Measurements from ENCODE around the gene LUZP1.
A peak's percentile ranks its signal among the peaks of the same experiment; 100 is the strongest.

LUZP1 gene

DNA sequence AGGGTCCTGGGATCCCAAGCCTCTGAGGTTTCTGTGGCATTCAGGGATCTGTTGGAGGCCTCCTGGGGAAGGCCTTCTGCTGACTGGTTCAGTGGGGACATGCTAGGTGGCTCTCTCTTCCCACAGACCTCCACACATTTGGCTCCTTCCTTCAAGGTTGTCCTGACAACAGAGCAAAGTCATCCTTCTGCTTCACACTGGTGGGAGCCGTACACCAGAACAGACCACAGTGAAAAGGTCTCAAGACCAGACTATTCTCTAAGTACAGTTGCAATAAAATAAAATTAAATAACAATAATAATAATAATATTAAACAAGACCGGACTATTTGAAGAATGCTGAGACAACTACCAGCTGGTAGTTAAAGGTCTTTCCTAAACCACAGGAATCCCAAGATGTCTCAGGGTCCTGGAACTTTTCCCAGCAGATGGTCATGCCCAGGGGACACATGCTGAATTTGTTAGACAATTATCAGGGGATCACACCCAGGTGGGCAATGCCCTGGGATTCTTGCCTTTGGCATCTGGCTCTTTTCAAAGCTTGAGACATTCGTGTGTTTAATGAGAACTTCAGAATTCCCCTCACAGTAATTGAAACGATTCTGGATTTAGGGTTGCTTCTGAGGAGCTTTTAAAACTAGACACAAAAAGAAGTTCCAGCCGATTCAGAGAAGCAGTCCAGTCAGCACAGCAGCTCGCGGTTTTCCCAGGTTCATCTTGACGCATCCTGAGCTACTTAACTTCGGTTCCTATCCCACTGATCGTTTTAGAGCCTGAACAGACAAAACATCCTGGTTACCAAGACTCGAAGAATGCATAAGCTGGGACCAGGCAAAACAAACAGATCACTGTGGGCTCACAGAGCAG, 25.7 kb upstream of the LUZP1 start:
- TF ChIP-seq TAF1 (IDR thresholded peaks at IDR 0.05; ENCODE audit: low read depth) (no peak), EGR1 (IDR thresholded peaks at IDR 0.05) (no peak), ZBTB7A (IDR thresholded peaks at IDR 0.05; ENCODE audit: low read depth) (no peak), EP300 (IDR thresholded peaks at IDR 0.05; ENCODE audit: borderline replicate concordance) (no peak), RAD21 (IDR thresholded peaks at IDR 0.05; ENCODE audit: low read depth) (no peak), CEBPB (IDR thresholded peaks at IDR 0.05) (no peak), CREB1 (IDR thresholded peaks at IDR 0.05; ENCODE audit: low read depth) (no peak), TCF12 (IDR thresholded peaks at IDR 0.05; ENCODE audit: low read depth) (no peak), NFIC (IDR thresholded peaks at IDR 0.05) (no peak), FOXM1 (IDR thresholded peaks at IDR 0.05; ENCODE audit: borderline replicate concordance, low read depth) (no peak)
- TF ChIP-seq, protein P1, sequence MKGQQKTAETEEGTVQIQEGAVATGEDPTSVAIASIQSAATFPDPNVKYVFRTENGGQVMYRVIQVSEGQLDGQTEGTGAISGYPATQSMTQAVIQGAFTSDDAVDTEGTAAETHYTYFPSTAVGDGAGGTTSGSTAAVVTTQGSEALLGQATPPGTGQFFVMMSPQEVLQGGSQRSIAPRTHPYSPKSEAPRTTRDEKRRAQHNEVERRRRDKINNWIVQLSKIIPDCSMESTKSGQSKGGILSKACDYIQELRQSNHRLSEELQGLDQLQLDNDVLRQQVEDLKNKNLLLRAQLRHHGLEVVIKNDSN (IDR thresholded peaks at IDR 0.05) = no peak
- TF ChIP-seq, protein P2, sequence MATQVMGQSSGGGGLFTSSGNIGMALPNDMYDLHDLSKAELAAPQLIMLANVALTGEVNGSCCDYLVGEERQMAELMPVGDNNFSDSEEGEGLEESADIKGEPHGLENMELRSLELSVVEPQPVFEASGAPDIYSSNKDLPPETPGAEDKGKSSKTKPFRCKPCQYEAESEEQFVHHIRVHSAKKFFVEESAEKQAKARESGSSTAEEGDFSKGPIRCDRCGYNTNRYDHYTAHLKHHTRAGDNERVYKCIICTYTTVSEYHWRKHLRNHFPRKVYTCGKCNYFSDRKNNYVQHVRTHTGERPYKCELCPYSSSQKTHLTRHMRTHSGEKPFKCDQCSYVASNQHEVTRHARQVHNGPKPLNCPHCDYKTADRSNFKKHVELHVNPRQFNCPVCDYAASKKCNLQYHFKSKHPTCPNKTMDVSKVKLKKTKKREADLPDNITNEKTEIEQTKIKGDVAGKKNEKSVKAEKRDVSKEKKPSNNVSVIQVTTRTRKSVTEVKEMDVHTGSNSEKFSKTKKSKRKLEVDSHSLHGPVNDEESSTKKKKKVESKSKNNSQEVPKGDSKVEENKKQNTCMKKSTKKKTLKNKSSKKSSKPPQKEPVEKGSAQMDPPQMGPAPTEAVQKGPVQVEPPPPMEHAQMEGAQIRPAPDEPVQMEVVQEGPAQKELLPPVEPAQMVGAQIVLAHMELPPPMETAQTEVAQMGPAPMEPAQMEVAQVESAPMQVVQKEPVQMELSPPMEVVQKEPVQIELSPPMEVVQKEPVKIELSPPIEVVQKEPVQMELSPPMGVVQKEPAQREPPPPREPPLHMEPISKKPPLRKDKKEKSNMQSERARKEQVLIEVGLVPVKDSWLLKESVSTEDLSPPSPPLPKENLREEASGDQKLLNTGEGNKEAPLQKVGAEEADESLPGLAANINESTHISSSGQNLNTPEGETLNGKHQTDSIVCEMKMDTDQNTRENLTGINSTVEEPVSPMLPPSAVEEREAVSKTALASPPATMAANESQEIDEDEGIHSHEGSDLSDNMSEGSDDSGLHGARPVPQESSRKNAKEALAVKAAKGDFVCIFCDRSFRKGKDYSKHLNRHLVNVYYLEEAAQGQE (IDR thresholded peaks at IDR 0.05; ENCODE audit: low read depth) = no peak
- TF ChIP-seq, protein P3, sequence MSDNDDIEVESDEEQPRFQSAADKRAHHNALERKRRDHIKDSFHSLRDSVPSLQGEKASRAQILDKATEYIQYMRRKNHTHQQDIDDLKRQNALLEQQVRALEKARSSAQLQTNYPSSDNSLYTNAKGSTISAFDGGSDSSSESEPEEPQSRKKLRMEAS (IDR thresholded peaks at IDR 0.05) = no peak

DNA sequence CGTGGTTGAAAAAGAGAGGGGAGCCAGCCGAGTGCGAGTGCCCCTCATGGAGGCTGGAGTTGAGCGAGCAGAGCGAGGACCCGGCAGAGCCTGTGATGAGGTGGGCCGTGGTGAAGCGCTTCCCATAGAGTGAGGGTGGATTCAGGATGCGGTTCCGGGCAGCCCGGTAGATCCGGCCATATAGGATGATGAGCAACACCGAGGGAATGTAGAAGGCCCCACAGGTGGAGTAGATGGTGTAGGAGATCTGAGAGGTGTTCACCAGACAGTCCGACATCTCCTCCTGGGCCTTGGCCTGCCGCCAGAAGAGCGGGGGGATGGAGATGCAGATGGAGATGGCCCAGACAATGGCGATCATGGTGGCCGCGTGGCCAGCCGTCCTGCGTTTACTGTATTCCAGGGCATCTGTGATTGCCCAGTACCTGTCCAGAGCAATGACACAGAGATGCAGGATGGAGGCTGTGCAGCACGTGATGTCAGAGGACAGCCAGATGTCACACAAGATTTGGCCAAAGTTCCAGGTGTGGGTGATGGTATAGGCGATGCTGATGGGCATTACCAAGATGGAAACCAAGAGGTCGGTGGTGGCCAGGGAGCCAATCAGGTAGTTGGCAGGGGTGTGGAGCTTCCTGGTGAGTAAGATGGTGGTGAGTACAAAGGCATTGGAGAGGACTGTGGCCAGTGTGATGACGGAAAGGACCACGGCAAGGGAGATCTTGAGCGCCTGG, 24.9 kb upstream of the LUZP1 start:
- no peak for TF ChIP-seq TCF12 (IDR thresholded peaks at IDR 0.05; ENCODE audit: low read depth)

DNA sequence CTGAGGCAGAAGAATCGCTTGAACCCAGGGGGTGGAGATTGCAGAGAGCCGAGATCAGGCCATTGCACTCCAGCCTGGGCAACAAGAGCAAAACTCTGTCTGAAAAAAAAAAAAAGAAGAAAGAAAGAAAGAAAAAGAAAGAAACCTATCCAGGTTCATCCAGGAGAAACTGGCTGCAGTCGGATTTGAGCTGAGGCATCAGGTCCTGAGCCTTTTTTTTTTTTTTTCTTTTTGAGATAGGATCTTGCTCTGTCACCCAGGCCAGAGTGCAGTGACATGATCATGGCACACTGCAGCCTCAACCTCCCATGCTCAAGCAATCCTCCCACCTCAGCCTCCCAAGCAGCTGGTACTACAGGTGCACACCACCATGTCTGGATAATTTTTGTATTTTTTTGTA, 22.5 kb upstream of the LUZP1 start:
- TF ChIP-seq CREB1 (IDR thresholded peaks at IDR 0.05; ENCODE audit: low read depth) (no peak), RAD21 (IDR thresholded peaks at IDR 0.05; ENCODE audit: low read depth) (no peak)

DNA sequence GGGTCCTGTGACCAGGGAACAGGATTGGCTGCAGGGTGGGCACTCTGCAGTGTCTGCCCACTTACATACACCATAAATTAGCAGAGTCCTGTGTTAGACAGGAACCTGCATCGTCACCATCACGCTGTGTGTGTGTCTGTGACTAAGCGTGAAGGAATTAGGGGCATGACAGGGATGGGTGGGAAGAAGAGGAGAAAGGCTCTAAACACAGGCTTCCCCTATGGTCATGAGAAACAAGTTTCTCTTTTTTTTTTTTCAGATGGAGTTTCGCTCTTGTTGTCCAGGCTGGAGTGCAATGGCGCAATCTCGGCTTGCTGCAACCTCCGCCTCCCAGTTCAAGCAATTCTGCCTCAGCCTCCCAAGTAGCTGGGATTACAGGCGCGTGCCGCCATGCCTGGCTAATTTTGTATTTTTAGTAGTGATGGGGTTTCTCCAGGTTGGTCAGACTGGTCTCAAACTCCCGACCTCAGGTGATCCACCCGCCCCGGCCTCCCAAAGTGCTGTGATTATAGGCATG, 20.3 kb upstream of the LUZP1 start:
- TF ChIP-seq TEAD4 (IDR thresholded peaks at IDR 0.05) (peak; percentile 31; the same call in 1 of the 2 replicates), CEBPB (IDR thresholded peaks at IDR 0.05) (0 out of 2 replicates have a peak, but pooled peaks have one; percentile 54), EP300 (IDR thresholded peaks at IDR 0.05; ENCODE audit: borderline replicate concordance) (peak; percentile 27; the same call in 1 of the 2 replicates)

DNA sequence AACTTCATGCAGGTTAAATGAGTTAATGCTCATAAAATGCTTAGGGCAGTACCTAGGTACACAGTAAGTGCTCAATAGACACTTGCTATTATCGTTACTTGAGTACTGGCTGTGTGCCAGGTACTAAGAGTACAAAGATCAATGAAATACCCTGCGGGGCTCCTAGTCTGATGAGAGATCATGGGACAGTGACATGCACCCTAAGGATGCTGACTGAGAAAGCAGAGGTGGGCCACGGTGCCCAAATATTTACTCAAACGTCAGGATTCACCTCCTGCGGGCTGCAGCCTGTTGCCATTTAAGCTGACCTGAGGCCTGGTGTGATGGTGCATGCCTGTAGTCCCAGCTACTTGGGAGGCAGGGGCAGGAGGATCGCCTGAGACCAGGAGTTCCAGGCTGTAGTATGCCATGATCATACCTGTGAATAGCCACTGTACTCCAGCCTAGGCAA, 19.8 kb upstream of the LUZP1 start:
- TF ChIP-seq, protein P1 (IDR thresholded peaks at IDR 0.05) = no peak
- TF ChIP-seq TCF12 (IDR thresholded peaks at IDR 0.05; ENCODE audit: low read depth) = no peak
- TF ChIP-seq, protein P3 (IDR thresholded peaks at IDR 0.05) = no peak
- TF ChIP-seq CREB1 (IDR thresholded peaks at IDR 0.05; ENCODE audit: low read depth) = no peak
- no peak for TF ChIP-seq RAD21 (IDR thresholded peaks at IDR 0.05; ENCODE audit: low read depth)
- no peak for TF ChIP-seq EGR1 (IDR thresholded peaks at IDR 0.05)
- TF ChIP-seq TAF1 (IDR thresholded peaks at IDR 0.05; ENCODE audit: low read depth) = no peak

DNA sequence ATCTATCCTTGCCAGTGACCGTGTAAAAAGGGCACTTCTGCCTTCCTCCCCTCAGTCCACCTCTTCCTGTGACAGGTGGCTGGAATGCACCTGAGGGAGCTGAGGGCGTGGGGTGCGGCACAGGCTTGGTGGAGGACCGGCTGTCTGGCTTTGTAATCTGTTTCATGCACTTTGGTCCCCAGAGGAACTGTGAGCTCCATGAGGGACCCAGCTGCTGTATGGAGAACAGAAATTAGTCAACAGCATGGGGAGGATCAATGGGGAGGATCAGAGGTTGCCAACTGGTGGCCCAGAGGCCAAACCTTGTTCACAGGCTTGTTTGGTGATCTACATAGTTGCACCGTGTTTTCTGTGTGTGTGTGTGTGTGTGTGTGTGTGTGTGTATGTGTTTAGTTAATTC, 19.0 kb upstream of the LUZP1 start:
- TF ChIP-seq RAD21 (IDR thresholded peaks at IDR 0.05; ENCODE audit: low read depth) (no peak), TCF12 (IDR thresholded peaks at IDR 0.05; ENCODE audit: low read depth) (no peak), TAF1 (IDR thresholded peaks at IDR 0.05; ENCODE audit: low read depth) (no peak), EGR1 (IDR thresholded peaks at IDR 0.05) (no peak), YY1 (IDR thresholded peaks at IDR 0.05; ENCODE audit: low read depth) (no peak), EP300 (IDR thresholded peaks at IDR 0.05; ENCODE audit: borderline replicate concordance) (no peak), ZBTB7A (IDR thresholded peaks at IDR 0.05; ENCODE audit: low read depth) (no peak), CREB1 (IDR thresholded peaks at IDR 0.05; ENCODE audit: low read depth) (no peak), FOXM1 (IDR thresholded peaks at IDR 0.05; ENCODE audit: borderline replicate concordance, low read depth) (no peak), TEAD4 (IDR thresholded peaks at IDR 0.05) (no peak)
- TF ChIP-seq, protein P1 (IDR thresholded peaks at IDR 0.05) = no peak
- TF ChIP-seq, protein P2 (IDR thresholded peaks at IDR 0.05; ENCODE audit: low read depth) = no peak
- TF ChIP-seq, protein P3 (IDR thresholded peaks at IDR 0.05) = no peak
